Dermis microvascular lymphatic vessel endothelial cell (primary cell): Measurements from ENCODE around the gene KXD1. TPM values are rescaled to one million over a fixed set of nuclear protein-coding genes. Genes with fewer than 3 reads are reported as not detected.
"Not testable (repeated sequence)": the region's sequence is repeated elsewhere in the genome, so short reads cannot be mapped to it uniquely, and the experiment has no call there.

Experiments used
- DNase-seq, 2 donors: peaks; one replicate each; pipeline versions ENCODE4 v3.0.0 to v3.0.0-alpha.2; 2010; ENCODE audit warnings: low read depth in 2 of 2
- total RNA-seq: library from RNA; depleted of rRNA; stranded (reverse); fragments of >200 nt; gene quantifications from 2 replicates; pipeline ENCODE4 v1.2.1, GENCODE V29; 2014

Gene KXD1
- total RNA-seq, 1 donor from 2014 or later, result 54.6 TPM

- DNase-seq, result no peak
These were observed 22.6 kb downstream of the KXD1 start for GRCh38 chr19:18580311-18580710.

- DNase-seq, result no peak
These were observed 28.6 kb downstream of the KXD1 start for GRCh38 chr19:18586306-18586705.

GRCh38 chr19:18587561-18587960 is 29.9 kb downstream of the KXD1 start:
- no peak for DNase-seq

GRCh38 chr19:18587962-18588610 is 30.4 kb downstream of the KXD1 start:
- DNase-seq, result no peak

- peak; percentile 64 to 84 for DNase-seq
These were observed 31.1 kb downstream of the KXD1 start, which contains the start of gene REX1BD for GRCh38 chr19:18588611-18589379. REX1BD (plus strand) TSS chr19:18588798; CDS start chr19:18588802, 4 bp downstream.

- peak in 1 of 2 donors; percentile 74 for DNase-seq
These were observed 32.0 kb downstream of the KXD1 start for GRCh38 chr19:18589380-18590272.

- DNase-seq, result peak in 1 of 2 donors; percentile 53
These were observed 32.9 kb downstream of the KXD1 start for GRCh38 chr19:18590273-18591272.

- DNase-seq, result no peak
These were observed 34.2 kb downstream of the KXD1 start for GRCh38 chr19:18591735-18592385.

- not testable (repeated sequence) for DNase-seq
These were observed 35.1 kb downstream of the KXD1 start for GRCh38 chr19:18592732-18593131.

GRCh38 chr19:18593367-18594095 is 35.9 kb downstream of the KXD1 start:
- DNase-seq, result no peak

GRCh38 chr19:18594096-18594823 is 36.6 kb downstream of the KXD1 start:
- peak in 1 of 2 donors; percentile 75 for DNase-seq

- DNase-seq, result no peak
These were observed 37.2 kb downstream of the KXD1 start for GRCh38 chr19:18594824-18595373.

GRCh38 chr19:18595475-18595874 is 37.8 kb downstream of the KXD1 start:
- DNase-seq, result no peak

- peak in 1 of 2 donors; percentile 52 for DNase-seq
These were observed 39.1 kb downstream of the KXD1 start for GRCh38 chr19:18596752-18597157.

GRCh38 chr19:18597809-18598660 is 40.4 kb downstream of the KXD1 start:
- DNase-seq, result no peak

GRCh38 chr19:18599485-18599884 is 41.8 kb downstream of the KXD1 start:
- no peak for DNase-seq

- not testable (repeated sequence) for DNase-seq
These were observed 43.2 kb downstream of the KXD1 start for GRCh38 chr19:18600692-18601397.
